ENCODE data around the gene FTMT. TPM values are rescaled to one million over a fixed set of nuclear protein-coding genes. Genes with fewer than 3 reads are reported as not detected.

Gene FTMT
- total RNA-seq, 1 donor from 2014 or later, result not detected

DNA sequence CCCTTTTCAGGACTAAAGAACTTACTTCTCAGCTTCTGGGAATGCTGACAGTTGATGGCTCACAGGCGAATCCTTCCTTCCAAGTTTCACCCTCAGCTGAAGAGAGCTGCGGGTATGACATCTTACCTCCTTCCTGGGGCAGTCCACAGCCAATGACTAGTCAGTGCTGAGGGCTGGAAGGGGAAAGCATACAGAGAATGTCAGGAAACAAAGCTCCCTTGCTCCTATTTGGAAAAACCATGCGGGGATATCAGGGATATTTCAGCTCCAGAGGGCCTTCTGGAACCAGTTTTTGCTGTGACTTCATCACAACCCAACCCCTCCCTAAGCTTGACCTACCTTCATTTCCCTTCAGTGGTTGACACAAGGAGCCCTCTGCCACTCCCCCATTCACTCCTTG, 15.7 kb downstream of the FTMT start:
- TF ChIP-seq CTCF (IDR thresholded peaks at IDR 0.05), result no peak
- intact Hi-C loops (cut with DNase I), result no loop called here
- H3K4me1 ChIP-seq, result no peaks in the 10 kb centered on the region
- no peak overlapping the region for H3K27ac ChIP-seq
- no peak overlapping the region for H3K4me3 ChIP-seq
- H3K27me3 ChIP-seq, result no peaks in the 10 kb centered on the region
- no peak for DNase-seq (ENCODE audit: low spot score in 2 of 2)
- H3K9me3 ChIP-seq, result no peaks in the 10 kb centered on the region
- H3K36me3 ChIP-seq, result no peaks in the 10 kb centered on the region

- DNase-seq (ENCODE audit: low spot score in 2 of 2), result no peak
- TF ChIP-seq CTCF (IDR thresholded peaks at IDR 0.05), result no peak
- no peak overlapping the region for H3K27ac ChIP-seq
Observed at GRCh38 chr5:121870489-121870888, 18.8 kb downstream of the FTMT start.

GRCh38 chr5:121872856-121873255, 21.2 kb downstream of the FTMT start:
- no peaks in the 10 kb centered on the region for H3K36me3 ChIP-seq
- H3K4me3 ChIP-seq, result no peak overlapping the region
- no peak for DNase-seq (ENCODE audit: low spot score in 2 of 2)
- TF ChIP-seq CTCF (IDR thresholded peaks at IDR 0.05), result no peak
- H3K4me1 ChIP-seq, result no peaks in the 10 kb centered on the region
- no peak overlapping the region for H3K27ac ChIP-seq
- H3K9me3 ChIP-seq, result no peaks in the 10 kb centered on the region
- no peaks in the 10 kb centered on the region for H3K27me3 ChIP-seq
- intact Hi-C loops (cut with DNase I), result no loop called here

More at GRCh38 chr5:121870489-121870888, 18.8 kb downstream of the FTMT start:
- Histone ChIP-seq H3K9me3 (no peaks in the 10 kb centered on the region), H3K36me3 (no peaks in the 10 kb centered on the region), H3K4me1 (no peaks in the 10 kb centered on the region), H3K27me3 (no peaks in the 10 kb centered on the region), H3K4me3 (no peak overlapping the region)
- intact Hi-C loops (cut with DNase I), result no loop called here

DNA sequence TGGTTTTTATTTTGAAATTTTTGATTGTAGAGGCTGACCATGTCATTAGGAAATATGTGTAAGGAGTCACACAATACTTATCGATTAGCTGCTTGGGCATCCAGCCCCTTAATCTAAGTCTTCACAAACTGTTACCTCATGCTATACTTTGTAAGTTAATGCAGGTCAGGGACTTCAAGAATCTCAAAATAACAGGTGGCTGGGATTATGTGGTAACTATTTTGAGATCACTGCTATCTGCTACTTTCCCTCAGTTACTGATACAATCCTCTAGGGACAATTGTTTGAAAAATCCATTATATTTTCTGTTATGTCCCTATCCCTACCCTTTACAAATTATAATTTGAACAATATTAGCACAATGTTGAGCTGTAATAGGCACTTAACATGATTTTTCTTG, 21.7 kb downstream of the FTMT start:
- no peak for TF ChIP-seq CTCF (IDR thresholded peaks at IDR 0.05)
- no peaks in the 10 kb centered on the region for H3K36me3 ChIP-seq
- H3K9me3 ChIP-seq, result no peaks in the 10 kb centered on the region
- DNase-seq (ENCODE audit: low spot score in 2 of 2), result no peak
- no peaks in the 10 kb centered on the region for H3K27me3 ChIP-seq
- H3K4me3 ChIP-seq, result no peak overlapping the region
- no peak overlapping the region for H3K27ac ChIP-seq
- intact Hi-C loops (cut with DNase I), result no loop called here
- no peaks in the 10 kb centered on the region for H3K4me1 ChIP-seq

GRCh38 chr5:121885630-121886029, 33.9 kb downstream of the FTMT start:
- Histone ChIP-seq H3K4me3 (no peak overlapping the region), H3K9me3 (no peaks in the 10 kb centered on the region), H3K36me3 (no peaks in the 10 kb centered on the region), H3K27ac (no peak overlapping the region), H3K4me1 (no peaks in the 10 kb centered on the region), H3K27me3 (no peaks in the 10 kb centered on the region)
- no peak for DNase-seq (ENCODE audit: low spot score in 2 of 2)
- intact Hi-C loops (cut with DNase I), result no loop called here
- TF ChIP-seq CTCF (IDR thresholded peaks at IDR 0.05), result no peak

- no peak overlapping the region for H3K27ac ChIP-seq
- TF ChIP-seq CTCF (IDR thresholded peaks at IDR 0.05), result no peak
- no peak for DNase-seq (ENCODE audit: low spot score in 2 of 2)
- intact Hi-C loops (cut with DNase I), result no loop called here
- no peaks in the 10 kb centered on the region for H3K9me3 ChIP-seq
- no peaks in the 10 kb centered on the region for H3K36me3 ChIP-seq
- no peaks in the 10 kb centered on the region for H3K27me3 ChIP-seq
- H3K4me3 ChIP-seq, result no peak overlapping the region
- no peaks in the 10 kb centered on the region for H3K4me1 ChIP-seq
Observed at GRCh38 chr5:121887727-121888126, 36.0 kb downstream of the FTMT start.

Data from ascending aorta (tissue), 2 donors.